K562 (cell line): Measurements from ENCODE around the gene C2CD2. TPM values are rescaled to one million over a fixed set of nuclear protein-coding genes. Genes with fewer than 3 reads are reported as not detected.

Source experiments
- CHCHD3 ChIP-seq: fragments of 250-450 bp; sonication (Bioruptor Pico); IDR thresholded peaks from 2 replicates; pipeline ENCODE4 v2.1.2; 2022; ENCODE audit warnings: mild to moderate bottlenecking
- FOXP4 ChIP-seq: sonication (generic); formaldehyde crosslinking; IDR thresholded peaks from 2 replicates; pipeline ENCODE4 v1.8.0; 2022; ENCODE audit warnings: mild to moderate bottlenecking, missing genetic modification reagents, borderline replicate concordance
- NCOA4 ChIP-seq: fragments of 450-650 bp; IDR thresholded peaks from 2 replicates; pipeline ENCODE4 v1.6.1; 2018; ENCODE audit warnings: mild to moderate bottlenecking; ENCODE audit not compliant: partially characterized antibody
- NCOR1 ChIP-seq: fragments of 450-650 bp; IDR thresholded peaks from 2 replicates; pipeline ENCODE4 v1.6.1; 2016; ENCODE audit warnings: mild to moderate bottlenecking, moderate library complexity
- PTTG1 ChIP-seq: fragments of 450-650 bp; IDR thresholded peaks from 2 replicates; pipeline ENCODE4 v1.6.1; 2016; ENCODE audit warnings: low read depth, mild to moderate bottlenecking, missing genetic modification characterization, missing compliant biosample characterization
- U2AF1 ChIP-seq: fragments of 200-400 bp; formaldehyde crosslinking; optimal IDR thresholded peaks from 2 replicates; pipeline ENCODE3; 2017; ENCODE audit warnings: mild to moderate bottlenecking, low read depth, low read length, moderate library complexity
- polyA plus RNA-seq, 8 experiments: library from polyadenylated mRNA; depleted of rRNA in 4 of 8; stranded (reverse) in 5 of 8; unstranded in 3 of 8; fragments of >200 nt; fragmentation: Nextera tagmentation in 2 of 8; fragmentation: Illumina TruSeq in 1 of 8; extraction: Ambion mirVana in 2 of 8; extraction: Trizol in 1 of 8; gene quantifications; 2 replicates each; pipeline versions ENCODE4 v1.2.1 to v1.2.3, GENCODE V29; 2011 to 2014; ENCODE audit warnings: inconsistent platforms in 1 of 8, missing spikeins in 1 of 8
- total RNA-seq, 7 experiments: library from RNA; depleted of rRNA in 6 of 7; stranded (reverse); fragments of >200 nt in 6 of 7; fragmentation: Illumina TruSeq in 2 of 7; extraction: Trizol in 2 of 7; gene quantifications; 2 replicates each; pipeline versions ENCODE4 v1.2.1 to v1.2.3, GENCODE V29; 2011 to 2021; ENCODE audit warnings: low replicate concordance in 1 of 7
- TF ChIP-seq, protein P1 (sequence below): sonication (generic); formaldehyde crosslinking; IDR thresholded peaks from 2 replicates; pipeline ENCODE4 v1.8.0; 2023; ENCODE audit warnings: missing genetic modification reagents, mild to moderate bottlenecking, borderline replicate concordance
- TF ChIP-seq, protein P2 (sequence below): IDR thresholded peaks from 2 replicates; pipeline ENCODE4 v1.6.1; 2012; ENCODE audit warnings: low read depth, low read length, improper control_type of control experiment, borderline replicate concordance

C2CD2 gene
- total and polyA plus RNA-seq, 9 of the 15 experiments (the other 6 are each of a cell fraction or from before 2014, with no cell fraction given): 1.3 to 21.6 (median 12.1) TPM

DNA sequence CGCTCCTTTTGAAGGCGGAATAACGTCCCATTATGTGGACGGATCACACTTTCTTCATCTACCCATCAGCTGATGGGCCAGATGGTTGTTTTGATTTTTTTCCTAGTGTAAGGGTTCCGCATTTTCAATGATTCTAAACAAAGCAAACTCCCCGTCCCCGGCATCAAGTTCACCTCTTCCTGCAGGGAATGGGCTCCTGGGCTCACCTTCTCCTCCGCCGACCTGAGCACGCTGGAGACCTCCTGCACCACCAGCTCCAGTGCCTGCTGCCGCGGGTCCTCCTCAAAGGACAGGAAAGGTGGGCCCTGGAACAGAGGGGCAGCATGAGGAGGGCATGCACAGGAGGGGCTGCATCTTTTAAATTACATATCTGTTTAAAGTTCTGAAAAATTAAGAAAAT is 11.9 kb downstream of the C2CD2 start (continued):
- TF ChIP-seq, protein P1, sequence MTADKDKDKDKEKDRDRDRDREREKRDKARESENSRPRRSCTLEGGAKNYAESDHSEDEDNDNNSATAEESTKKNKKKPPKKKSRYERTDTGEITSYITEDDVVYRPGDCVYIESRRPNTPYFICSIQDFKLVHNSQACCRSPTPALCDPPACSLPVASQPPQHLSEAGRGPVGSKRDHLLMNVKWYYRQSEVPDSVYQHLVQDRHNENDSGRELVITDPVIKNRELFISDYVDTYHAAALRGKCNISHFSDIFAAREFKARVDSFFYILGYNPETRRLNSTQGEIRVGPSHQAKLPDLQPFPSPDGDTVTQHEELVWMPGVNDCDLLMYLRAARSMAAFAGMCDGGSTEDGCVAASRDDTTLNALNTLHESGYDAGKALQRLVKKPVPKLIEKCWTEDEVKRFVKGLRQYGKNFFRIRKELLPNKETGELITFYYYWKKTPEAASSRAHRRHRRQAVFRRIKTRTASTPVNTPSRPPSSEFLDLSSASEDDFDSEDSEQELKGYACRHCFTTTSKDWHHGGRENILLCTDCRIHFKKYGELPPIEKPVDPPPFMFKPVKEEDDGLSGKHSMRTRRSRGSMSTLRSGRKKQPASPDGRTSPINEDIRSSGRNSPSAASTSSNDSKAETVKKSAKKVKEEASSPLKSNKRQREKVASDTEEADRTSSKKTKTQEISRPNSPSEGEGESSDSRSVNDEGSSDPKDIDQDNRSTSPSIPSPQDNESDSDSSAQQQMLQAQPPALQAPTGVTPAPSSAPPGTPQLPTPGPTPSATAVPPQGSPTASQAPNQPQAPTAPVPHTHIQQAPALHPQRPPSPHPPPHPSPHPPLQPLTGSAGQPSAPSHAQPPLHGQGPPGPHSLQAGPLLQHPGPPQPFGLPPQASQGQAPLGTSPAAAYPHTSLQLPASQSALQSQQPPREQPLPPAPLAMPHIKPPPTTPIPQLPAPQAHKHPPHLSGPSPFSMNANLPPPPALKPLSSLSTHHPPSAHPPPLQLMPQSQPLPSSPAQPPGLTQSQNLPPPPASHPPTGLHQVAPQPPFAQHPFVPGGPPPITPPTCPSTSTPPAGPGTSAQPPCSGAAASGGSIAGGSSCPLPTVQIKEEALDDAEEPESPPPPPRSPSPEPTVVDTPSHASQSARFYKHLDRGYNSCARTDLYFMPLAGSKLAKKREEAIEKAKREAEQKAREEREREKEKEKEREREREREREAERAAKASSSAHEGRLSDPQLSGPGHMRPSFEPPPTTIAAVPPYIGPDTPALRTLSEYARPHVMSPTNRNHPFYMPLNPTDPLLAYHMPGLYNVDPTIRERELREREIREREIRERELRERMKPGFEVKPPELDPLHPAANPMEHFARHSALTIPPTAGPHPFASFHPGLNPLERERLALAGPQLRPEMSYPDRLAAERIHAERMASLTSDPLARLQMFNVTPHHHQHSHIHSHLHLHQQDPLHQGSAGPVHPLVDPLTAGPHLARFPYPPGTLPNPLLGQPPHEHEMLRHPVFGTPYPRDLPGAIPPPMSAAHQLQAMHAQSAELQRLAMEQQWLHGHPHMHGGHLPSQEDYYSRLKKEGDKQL: no peak
- TF ChIP-seq FOXP4 (CRISPR knock-in tag) (no peak), NCOA4 (no peak), PTTG1 (tag) (no peak), CHCHD3 (CRISPR knock-in tag) (no peak), U2AF1 (no peak), NCOR1 (no peak)
- TF ChIP-seq, protein P2, sequence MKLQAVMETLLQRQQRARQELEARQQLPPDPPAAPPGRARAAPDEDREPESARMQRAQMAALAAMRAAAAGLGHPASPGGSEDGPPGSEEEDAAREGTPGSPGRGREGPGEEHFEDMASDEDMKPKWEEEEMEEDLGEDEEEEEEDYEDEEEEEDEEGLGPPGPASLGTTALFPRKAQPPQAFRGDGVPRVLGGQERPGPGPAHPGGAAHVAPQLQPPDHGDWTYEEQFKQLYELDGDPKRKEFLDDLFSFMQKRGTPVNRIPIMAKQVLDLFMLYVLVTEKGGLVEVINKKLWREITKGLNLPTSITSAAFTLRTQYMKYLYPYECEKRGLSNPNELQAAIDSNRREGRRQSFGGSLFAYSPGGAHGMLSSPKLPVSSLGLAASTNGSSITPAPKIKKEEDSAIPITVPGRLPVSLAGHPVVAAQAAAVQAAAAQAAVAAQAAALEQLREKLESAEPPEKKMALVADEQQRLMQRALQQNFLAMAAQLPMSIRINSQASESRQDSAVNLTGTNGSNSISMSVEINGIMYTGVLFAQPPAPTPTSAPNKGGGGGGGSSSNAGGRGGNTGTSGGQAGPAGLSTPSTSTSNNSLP: no peak
